Activated CD4-positive, alpha-beta memory T cell treated with anti-CD3 and anti-CD28 coated beads for 36 hours (primary cell): ENCODE measurements around the gene PKD1L1. TPM values are rescaled to one million over a fixed set of nuclear protein-coding genes. Genes with fewer than 3 reads are reported as not detected.
A peak's percentile ranks its signal among the peaks of the same experiment; 100 is the strongest.
"Not testable (repeated sequence)": the region's sequence is repeated elsewhere in the genome, so short reads cannot be mapped to it uniquely, and the experiment has no call there.

Experiments
- CTCF ChIA-PET: fragments of 350-600 bp; sonication (Branson Sonifier 250); formaldehyde crosslinking; loops from one replicate; lab custom pipeline; 2021; ENCODE audit warnings: antibody characterized with exemption, inconsistent platforms; lab: Charles Lee
- POLR2A ChIA-PET: fragments of 350-600 bp; sonication (Branson Sonifier 250); formaldehyde crosslinking; loops from one replicate; lab custom pipeline; 2021; ENCODE audit warnings: antibody characterized with exemption; lab: Charles Lee
- DNase-seq: peaks from one replicate; pipeline ENCODE4 v3.0.0-alpha.2; 2020
- H3K27ac Mint-ChIP-seq: one replicate; pipeline ENCODE4 v1.8.0; 2021; ENCODE audit warnings: mixed read lengths
- H3K27me3 Mint-ChIP-seq: one replicate; pipeline ENCODE4 v1.8.0; 2021; ENCODE audit warnings: mixed read lengths
- H3K36me3 Mint-ChIP-seq: one replicate; pipeline ENCODE4 v1.8.0; 2021; ENCODE audit warnings: mixed read lengths
- H3K4me1 Mint-ChIP-seq: one replicate; pipeline ENCODE4 v1.8.0; 2021; ENCODE audit warnings: low read depth, mixed read lengths
- H3K4me3 Mint-ChIP-seq: one replicate; pipeline ENCODE4 v1.8.0; 2021; ENCODE audit warnings: mild to moderate bottlenecking, mixed read lengths
- H3K9me3 Mint-ChIP-seq: one replicate; pipeline ENCODE4 v1.8.0; 2021; ENCODE audit warnings: mixed read lengths
- intact Hi-C: fragments of 100-400 bp; cut with micrococcal nuclease; formaldehyde crosslinking; loops from one replicate; pipeline ENCODE4 v1.15.1; 2023
- total RNA-seq, 2 experiments: library from RNA; stranded (reverse); gene quantifications; one replicate each; pipeline ENCODE4 v1.2.3, GENCODE V29; 2021

PKD1L1 gene
- total RNA-seq, 2 experiments from 2014 or later: 0.17 to 0.19 TPM

DNA sequence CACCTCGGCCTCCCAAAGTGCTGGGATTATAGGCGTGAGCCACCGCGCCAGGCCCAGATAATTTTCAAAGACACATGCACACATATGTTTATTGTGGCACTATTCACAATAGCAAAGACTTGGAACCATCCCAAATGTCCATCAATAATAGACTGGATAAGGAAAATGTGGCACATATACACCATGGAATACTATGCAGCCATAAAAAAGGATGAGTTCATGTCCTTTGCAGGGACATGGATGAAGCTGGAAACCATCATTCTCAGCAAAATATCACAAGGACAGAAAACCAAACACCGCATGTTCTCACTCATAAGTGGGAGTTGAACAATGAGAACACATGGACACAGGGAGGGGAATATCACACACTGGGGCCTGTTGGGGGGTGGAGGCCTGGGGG, 32.4 kb upstream of the PKD1L1 start:
- H3K4me3 Mint-ChIP-seq, POLR2A ChIA-PET: not testable (repeated sequence)

DNA sequence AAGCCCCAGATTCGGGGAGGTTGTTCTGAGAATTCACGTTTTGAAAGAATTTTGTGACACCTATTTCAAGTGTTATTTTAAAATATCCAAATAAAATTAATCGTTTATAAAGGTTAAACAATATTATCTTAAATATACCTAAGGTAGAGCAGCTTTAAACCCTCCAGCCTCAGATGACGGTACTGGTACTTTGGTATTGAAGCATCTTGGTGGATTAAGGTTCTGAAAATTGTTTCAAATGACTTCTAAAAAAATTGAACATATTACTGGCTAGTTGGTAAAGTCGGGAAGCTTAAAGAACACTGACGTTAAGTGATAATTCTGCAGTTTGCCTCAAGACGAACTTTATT, 31.5 kb upstream of the PKD1L1 start:
- no peaks in the 10 kb centered on the region for H3K9me3 Mint-ChIP-seq
- intact Hi-C loops: loop anchor here (1.0 to 5.0 kb wide), 5 partner anchors 11 to 132 kb away; no protein-coding TSS in a partner anchor
- no peak for DNase-seq
- H3K4me3 Mint-ChIP-seq: peak overlapping the region; percentile 84
- POLR2A ChIA-PET: no interaction called here
- H3K27me3 Mint-ChIP-seq: no peaks in the 10 kb centered on the region
- H3K4me1 Mint-ChIP-seq: peaks cover 22% of the 10 kb centered on the region
- H3K36me3 Mint-ChIP-seq: peaks cover 25% of the 10 kb centered on the region
- no peak overlapping the region for H3K27ac Mint-ChIP-seq
- CTCF ChIA-PET: interaction anchor here (1.3 kb wide), 1 partner anchor 12 kb away, joined by 6 read pairs; no protein-coding TSS in a partner anchor

More for the DNA sequence above, 32.4 kb upstream of the PKD1L1 start:
- CTCF ChIA-PET: interaction anchor here (1.3 kb wide), 1 partner anchor 11 kb away, joined by 6 read pairs; no protein-coding TSS in a partner anchor
- H3K27me3 Mint-ChIP-seq, DNase-seq, H3K9me3 Mint-ChIP-seq, intact Hi-C loops, H3K27ac Mint-ChIP-seq: not testable (repeated sequence)
- peaks cover 22% of the 10 kb centered on the region for H3K4me1 Mint-ChIP-seq
- peaks cover 25% of the 10 kb centered on the region for H3K36me3 Mint-ChIP-seq

DNA sequence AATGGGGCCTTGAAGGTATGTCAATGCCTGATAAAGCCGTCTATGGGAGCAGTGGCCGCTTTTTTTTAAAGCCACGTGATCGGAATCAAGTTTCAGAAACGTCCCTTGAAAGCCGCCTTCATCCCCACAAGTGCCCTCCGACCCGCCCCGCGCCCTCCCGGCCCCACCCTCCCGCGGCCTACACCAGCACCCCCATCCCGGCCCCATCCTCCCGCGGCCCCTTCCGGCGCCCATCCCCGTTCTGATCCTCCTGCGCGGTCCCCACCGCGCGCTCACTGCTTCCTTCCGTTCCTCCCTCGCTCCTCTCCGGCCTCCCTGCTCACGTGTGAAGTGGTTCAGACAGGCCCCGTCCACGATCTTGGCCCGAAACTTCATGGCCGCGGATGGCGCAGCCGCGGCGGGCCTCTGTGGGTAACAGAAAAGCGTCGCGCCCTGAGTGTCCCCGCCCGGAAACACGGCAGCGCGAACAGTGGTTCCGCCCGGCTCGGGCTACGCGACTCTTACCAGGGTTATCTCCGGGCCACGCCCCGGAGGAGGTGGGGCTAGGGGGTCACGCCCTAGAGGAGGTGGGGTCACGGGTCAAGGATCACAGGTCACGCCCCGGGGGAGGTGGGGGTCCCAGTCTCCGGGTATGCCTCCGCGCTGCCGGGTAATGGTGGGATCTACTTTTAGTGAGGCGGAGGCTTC, 31.0 kb upstream of the PKD1L1 start, which contains the start of gene HUS1:
TSS of gene HUS1 (minus strand) at position 471 of the 687 bp plus-strand sequence. CDS start at position 375, 96 bp downstream.
- H3K4me3 Mint-ChIP-seq: peak within 1 kb of the TSS; percentile 84
- peak within 1 kb of the TSS; percentile 91 for H3K27ac Mint-ChIP-seq
- peaks cover 31% of the 10 kb centered on the region for H3K36me3 Mint-ChIP-seq
- POLR2A ChIA-PET: interaction anchor here (1.7 kb wide), 1 partner anchor 115 kb away, joined by 4 read pairs; no protein-coding TSS in a partner anchor
- no peaks in the 10 kb centered on the region for H3K9me3 Mint-ChIP-seq
- H3K4me1 Mint-ChIP-seq: peaks cover 24% of the 10 kb centered on the region
- H3K27me3 Mint-ChIP-seq: no peaks in the 10 kb centered on the region
- DNase-seq: peak; percentile 96
- CTCF ChIA-PET: interaction anchor here (1.1 to 1.9 kb wide), 6 partner anchors 9 to 131 kb away, joined by 3 to 10 read pairs (median 6); no protein-coding TSS in a partner anchor
- intact Hi-C loops: loop anchor here (1.0 to 5.0 kb wide), 5 partner anchors 12 to 133 kb away; no protein-coding TSS in a partner anchor

DNA sequence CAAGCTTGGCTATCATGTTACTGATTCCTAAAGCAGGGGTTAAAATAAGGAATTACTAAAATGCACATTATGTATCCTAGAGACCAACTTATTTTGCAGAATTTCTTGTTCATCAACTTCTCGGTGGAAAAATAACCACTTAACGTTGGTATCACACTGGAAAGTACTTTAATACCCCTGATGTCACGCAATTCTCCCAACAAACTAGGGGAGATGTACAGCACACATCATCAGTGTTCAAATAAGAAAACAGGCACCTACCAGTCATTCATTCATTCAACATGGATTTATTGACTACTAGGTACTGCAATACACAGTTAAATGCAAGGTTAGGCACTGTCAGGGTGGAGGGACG, 30.5 kb upstream of the PKD1L1 start:
- no peak for DNase-seq
- Mint-ChIP-seq H3K27me3 (no peaks in the 10 kb centered on the region), H3K9me3 (no peaks in the 10 kb centered on the region), H3K36me3 (peaks cover 35% of the 10 kb centered on the region), H3K4me1 (peaks cover 30% of the 10 kb centered on the region), H3K4me3 (peak overlapping the region; percentile 84), H3K27ac (peak overlapping the region; percentile 91)
- intact Hi-C loops: loop anchor here (1.0 to 5.0 kb wide), 5 partner anchors 13 to 134 kb away; no protein-coding TSS in a partner anchor
- CTCF ChIA-PET: interaction anchor here (0.7 to 1.9 kb wide), 7 partner anchors 9 to 457 kb away, joined by 3 to 10 read pairs (median 5); no protein-coding TSS in a partner anchor
- POLR2A ChIA-PET: interaction anchor here (0.7 to 1.7 kb wide), 5 partner anchors 10 to 118 kb away, joined by 3 to 4 read pairs (median 4); no protein-coding TSS in a partner anchor

DNA sequence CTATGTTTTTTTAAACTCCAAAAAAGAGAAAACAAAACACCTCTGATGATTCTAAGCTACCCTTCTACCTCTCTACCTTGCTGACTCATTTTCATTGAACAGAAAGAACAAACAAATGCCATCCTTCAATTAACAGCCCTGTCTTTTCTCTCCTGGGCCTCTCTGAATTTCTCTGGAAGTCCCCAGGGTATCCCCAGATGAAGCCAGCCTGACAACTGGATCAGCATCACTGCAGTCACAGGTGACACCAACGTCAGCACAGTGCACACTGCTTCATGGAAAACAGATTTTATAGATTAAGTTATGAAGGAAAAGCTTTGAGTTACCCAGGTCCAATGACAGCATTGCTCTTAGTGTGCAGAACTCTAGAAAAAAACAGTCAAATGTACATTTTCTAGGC, 25.5 kb upstream of the PKD1L1 start:
- ChIA-PET CTCF (interaction anchor here (0.5 to 1.6 kb wide), 4 partner anchors 18 to 135 kb away, joined by 3 to 4 read pairs (median 4); no protein-coding TSS in a partner anchor), POLR2A (interaction anchor here (1.0 kb wide), 1 partner anchor 22 kb away, joined by 3 read pairs; no protein-coding TSS in a partner anchor)
- Mint-ChIP-seq H3K4me3 (no peak overlapping the region), H3K27me3 (no peaks in the 10 kb centered on the region), H3K36me3 (peaks cover 66% of the 10 kb centered on the region), H3K27ac (peak overlapping the region; percentile 79), H3K4me1 (peaks cover 49% of the 10 kb centered on the region), H3K9me3 (no peaks in the 10 kb centered on the region)
- DNase-seq: peak; percentile 35
- intact Hi-C loops: no loop called here

DNA sequence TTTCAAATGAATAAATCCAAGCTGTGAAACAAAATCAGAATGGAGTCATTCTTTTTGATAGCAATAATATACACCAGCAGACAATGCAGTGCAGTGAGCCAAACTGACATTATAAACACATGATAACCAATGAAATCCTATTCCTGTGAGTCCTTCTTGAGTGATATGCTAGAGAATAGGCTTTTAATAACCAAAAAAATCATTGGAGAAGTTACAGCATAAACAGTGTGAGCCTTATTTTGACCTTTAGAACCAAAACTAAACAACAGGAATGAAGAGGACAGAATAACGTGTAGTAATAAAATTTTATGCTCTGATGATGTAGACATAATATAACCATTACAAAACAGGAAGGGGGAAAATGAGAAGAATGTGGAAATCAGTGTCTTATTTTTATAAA, 22.5 kb upstream of the PKD1L1 start:
- ChIA-PET POLR2A (interaction anchor here (0.5 kb wide), 1 partner anchor 406 kb away, joined by 4 read pairs; no protein-coding TSS in a partner anchor), CTCF (interaction anchor here (0.5 to 2.0 kb wide), 6 partner anchors 17 to 1808 kb away, joined by 3 to 6 read pairs (median 4); no protein-coding TSS in a partner anchor)
- H3K4me3 Mint-ChIP-seq: no peak overlapping the region
- no peaks in the 10 kb centered on the region for H3K9me3 Mint-ChIP-seq
- intact Hi-C loops: no loop called here
- H3K27ac Mint-ChIP-seq: no peak overlapping the region
- H3K27me3 Mint-ChIP-seq: no peaks in the 10 kb centered on the region
- peaks cover 65% of the 10 kb centered on the region for H3K36me3 Mint-ChIP-seq
- no peak for DNase-seq
- peaks cover 35% of the 10 kb centered on the region for H3K4me1 Mint-ChIP-seq

DNA sequence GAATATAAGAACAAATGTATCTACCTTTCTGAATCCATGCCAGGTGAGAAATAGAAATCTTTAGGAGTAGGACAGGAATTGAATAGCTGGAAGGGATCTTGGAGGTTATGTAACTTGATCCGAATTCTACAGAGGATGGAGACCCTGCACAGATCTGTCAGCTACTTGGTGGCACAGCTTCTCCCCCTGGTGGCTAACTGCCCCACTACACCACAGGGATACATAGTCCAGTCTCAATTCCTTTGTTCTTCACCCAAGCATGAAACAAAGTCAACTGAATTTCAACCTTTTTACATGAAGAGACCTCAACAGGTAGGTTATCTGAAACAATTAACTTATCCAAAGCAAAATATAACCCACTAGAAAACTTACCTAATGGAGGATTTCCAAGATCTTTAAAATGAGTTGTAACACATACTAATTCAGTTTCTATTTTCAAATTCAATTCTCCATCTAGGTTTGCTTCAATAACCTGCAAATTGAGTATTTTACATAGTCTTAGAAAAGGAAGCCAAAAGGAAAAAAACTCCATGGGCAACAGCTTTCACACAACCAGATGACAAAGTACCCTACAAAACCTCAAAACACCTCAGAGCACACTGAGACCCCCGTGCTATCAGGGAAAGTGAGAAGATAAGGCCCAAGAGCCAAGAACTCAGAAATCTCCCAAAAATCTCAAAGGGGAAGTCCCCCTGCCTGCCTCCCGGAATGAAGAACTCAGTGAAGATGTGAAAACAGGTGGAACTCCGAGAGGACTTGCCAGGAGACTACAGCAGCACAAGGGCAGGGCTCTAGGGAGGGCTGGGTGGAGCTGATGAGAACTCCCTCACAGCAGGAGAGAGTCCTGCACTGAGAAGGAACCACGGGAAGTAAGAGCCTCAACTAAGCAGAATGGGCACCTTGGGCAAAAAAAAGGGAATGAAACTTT, 20.8 kb upstream of the PKD1L1 start:
- intact Hi-C loops: no loop called here
- peak; percentile 63 for DNase-seq
- Mint-ChIP-seq H3K27me3 (no peaks in the 10 kb centered on the region), H3K9me3 (no peaks in the 10 kb centered on the region), H3K4me1 (peaks cover 30% of the 10 kb centered on the region), H3K4me3 (no peak overlapping the region), H3K27ac (peak overlapping the region; percentile 34), H3K36me3 (peaks cover 71% of the 10 kb centered on the region)
- ChIA-PET POLR2A (interaction anchor here (1.0 kb wide), 1 partner anchor 9 kb away, joined by 3 read pairs; no protein-coding TSS in a partner anchor), CTCF (interaction anchor here (0.6 to 2.8 kb wide), 18 partner anchors 8 to 186 kb away, joined by 3 to 20 read pairs (median 4); no protein-coding TSS in a partner anchor)

DNA sequence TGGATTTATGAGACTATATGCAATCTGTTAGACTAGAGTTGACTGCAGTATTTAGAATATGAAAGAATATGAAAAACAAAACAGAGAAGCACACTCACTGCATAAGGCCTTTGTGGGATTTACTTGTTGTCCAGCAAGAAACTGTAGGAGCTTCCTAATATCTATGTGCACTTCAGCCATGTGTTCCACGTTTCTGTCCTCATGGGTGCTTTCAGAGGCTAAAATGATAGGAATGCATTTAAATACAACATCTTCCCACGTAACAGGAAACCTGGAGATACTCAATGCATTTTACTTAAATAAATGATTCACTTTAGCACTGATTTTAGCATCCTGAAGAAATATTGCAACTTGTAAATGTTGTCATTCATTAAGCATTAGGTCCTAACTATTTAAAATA, 19.4 kb upstream of the PKD1L1 start:
- Mint-ChIP-seq H3K27ac (no peak overlapping the region), H3K4me3 (no peak overlapping the region), H3K4me1 (peaks cover 17% of the 10 kb centered on the region), H3K27me3 (no peaks in the 10 kb centered on the region), H3K36me3 (peaks cover 65% of the 10 kb centered on the region), H3K9me3 (no peaks in the 10 kb centered on the region)
- DNase-seq: no peak
- intact Hi-C loops: no loop called here
- ChIA-PET POLR2A (no interaction called here), CTCF (interaction anchor here (1.8 to 2.8 kb wide), 3 partner anchors 15 to 143 kb away, joined by 7 to 20 read pairs (median 8); no protein-coding TSS in a partner anchor)

DNA sequence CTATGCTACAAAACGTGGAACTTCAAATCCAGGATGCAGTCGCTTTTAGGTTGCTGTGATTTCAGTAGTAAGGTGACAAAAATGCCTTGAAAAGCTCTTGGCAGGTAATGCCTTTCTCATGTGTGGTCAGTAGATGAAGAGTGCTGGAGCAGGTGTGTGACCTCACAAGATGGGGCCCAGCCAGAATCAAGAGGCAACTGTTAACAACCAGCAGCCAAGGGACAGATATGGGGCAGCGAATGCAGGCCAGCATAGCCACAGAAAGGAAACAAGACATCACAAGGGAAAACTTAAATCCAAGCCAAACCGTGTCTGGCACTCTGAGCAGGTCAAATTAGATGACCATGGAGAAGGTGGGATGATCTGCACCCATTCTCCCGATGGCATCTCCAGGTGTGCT, 18.9 kb upstream of the PKD1L1 start:
- H3K36me3 Mint-ChIP-seq: peaks cover 65% of the 10 kb centered on the region
- POLR2A ChIA-PET: no interaction called here

DNA sequence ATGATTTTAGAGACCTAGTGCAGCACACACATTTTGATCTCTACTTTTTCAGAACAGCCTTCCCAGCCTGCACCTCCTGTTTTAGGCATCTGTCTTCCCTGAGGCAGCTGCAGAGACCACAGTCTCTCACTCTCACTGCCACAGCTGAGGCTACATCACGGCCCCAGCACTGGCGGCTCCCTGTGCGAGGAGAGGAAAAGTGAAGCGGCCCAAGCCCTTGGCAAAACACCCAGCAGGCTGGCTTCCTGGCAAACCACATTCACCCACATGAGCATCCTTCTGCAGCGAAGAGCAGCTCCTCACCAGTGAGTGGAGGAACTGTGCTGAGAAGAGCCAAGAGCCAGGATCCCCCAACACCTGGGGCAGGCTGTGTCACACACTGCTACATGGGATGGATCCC, 17.2 kb upstream of the PKD1L1 start:
- peaks cover 74% of the 10 kb centered on the region for H3K36me3 Mint-ChIP-seq
- POLR2A ChIA-PET: no interaction called here

More for the DNA sequence above, 18.9 kb upstream of the PKD1L1 start:
- DNase-seq: no peak
- Mint-ChIP-seq H3K4me3 (no peak overlapping the region), H3K27ac (no peak overlapping the region), H3K27me3 (no peaks in the 10 kb centered on the region), H3K9me3 (no peaks in the 10 kb centered on the region), H3K4me1 (peaks cover 15% of the 10 kb centered on the region)
- intact Hi-C loops: no loop called here
- CTCF ChIA-PET: interaction anchor here (0.7 to 2.8 kb wide), 3 partner anchors 22 to 144 kb away, joined by 3 to 20 read pairs (median 8); no protein-coding TSS in a partner anchor

DNA sequence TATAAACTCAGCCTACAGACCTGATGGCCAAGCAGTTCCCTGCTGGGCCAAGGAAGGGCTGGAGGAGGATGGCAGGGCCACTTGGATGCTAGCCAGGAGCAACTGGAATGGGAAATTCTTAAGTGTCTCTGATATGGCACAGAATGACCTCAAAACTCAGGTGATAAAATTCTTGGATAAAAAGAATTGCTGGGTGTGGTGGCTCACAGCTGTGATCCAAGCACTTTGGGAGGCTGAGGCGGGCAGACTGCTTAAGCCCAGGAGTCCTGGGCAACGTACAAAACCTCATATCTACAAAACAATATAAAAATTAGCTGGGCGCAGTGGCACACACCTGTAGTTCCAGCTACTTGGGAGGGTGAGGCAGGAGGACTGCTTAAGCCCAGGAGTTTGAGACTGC, 14.0 kb upstream of the PKD1L1 start:
- H3K27me3 Mint-ChIP-seq: no peaks in the 10 kb centered on the region
- H3K9me3 Mint-ChIP-seq: no peaks in the 10 kb centered on the region
- H3K27ac Mint-ChIP-seq: no peak overlapping the region
- POLR2A ChIA-PET: no interaction called here
- peaks cover 61% of the 10 kb centered on the region for H3K36me3 Mint-ChIP-seq
- CTCF ChIA-PET: no interaction called here
- peaks cover 4% of the 10 kb centered on the region for H3K4me1 Mint-ChIP-seq
- no peak for DNase-seq
- no peak overlapping the region for H3K4me3 Mint-ChIP-seq
- intact Hi-C loops: no loop called here

More for the DNA sequence above, 17.2 kb upstream of the PKD1L1 start:
- intact Hi-C loops: no loop called here
- Mint-ChIP-seq H3K27me3 (no peaks in the 10 kb centered on the region), H3K27ac (no peak overlapping the region), H3K9me3 (no peaks in the 10 kb centered on the region), H3K4me3 (no peak overlapping the region), H3K4me1 (peaks cover 10% of the 10 kb centered on the region)
- CTCF ChIA-PET: interaction anchor here (1.0 kb wide), 1 partner anchor 20 kb away, joined by 5 read pairs; no protein-coding TSS in a partner anchor
- DNase-seq: no peak
